Measurements from ENCODE around the gene DDOST. TPM values are rescaled to one million over a fixed set of nuclear protein-coding genes. Genes with fewer than 3 reads are reported as not detected.

DDOST gene
- 135 TPM for total RNA-seq
- long read RNA-seq, transcript DDOST-202 (11 exons, 2,126 nt) = major isoform, 446 of 497 reads
- long read RNA-seq, partial matches to known transcripts = 23 of 497 reads
- long read RNA-seq, other reads (novel, unspliced or antisense) = 27 of 497 reads

DNA sequence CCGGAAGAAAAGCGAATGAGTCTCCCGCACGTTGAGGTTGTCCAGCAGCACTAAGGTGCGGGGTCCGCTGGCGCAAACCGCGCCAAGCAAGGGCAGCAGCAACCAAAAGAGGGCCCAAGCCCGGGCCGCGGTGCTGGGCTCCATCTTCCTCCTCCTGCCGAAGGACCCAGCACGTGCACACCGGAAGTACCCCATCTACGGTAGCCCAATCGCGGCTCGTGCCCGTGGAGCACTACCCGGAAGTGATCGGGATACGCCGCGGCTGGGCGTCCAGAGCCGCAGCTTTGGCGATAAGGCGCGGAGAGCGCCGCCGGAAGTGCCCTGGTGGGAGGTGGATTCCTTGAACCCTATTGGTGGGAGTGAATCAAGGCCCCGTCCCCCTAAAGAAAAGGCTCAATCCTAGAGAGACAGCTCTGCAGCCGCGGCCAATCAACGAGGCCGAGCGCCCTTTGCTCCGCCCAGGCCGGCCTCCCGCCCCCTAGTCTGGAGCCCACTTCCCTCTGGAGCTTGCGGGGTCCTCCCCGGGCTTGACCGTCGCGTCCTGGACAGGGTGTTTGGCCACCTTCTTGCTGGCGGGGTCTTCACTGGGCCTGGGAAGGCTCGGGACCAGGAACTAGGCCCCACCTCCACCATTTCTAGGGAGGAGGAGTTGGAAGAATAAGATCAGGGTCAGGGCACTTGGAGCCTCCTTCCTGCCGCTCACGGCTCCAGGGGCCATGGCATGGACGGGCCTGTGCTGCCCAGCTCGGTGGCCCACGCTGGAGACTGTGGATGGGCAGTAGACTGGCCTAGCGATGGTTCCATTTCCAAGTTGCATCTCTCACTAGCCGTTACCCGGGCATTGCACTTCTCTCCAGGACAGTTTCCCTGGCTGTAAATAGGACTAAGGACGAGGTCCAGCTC, at the start of gene DDOST:
DDOST (minus strand) TSS at position 163 of the 903 bp plus-strand sequence; CDS start at position 144, 19 bp downstream.
- intact Hi-C loops (cut with micrococcal nuclease) = no loop called here
- ATAC-seq (peak; percentile 95), DNase-seq (peak; percentile 98)

DNA sequence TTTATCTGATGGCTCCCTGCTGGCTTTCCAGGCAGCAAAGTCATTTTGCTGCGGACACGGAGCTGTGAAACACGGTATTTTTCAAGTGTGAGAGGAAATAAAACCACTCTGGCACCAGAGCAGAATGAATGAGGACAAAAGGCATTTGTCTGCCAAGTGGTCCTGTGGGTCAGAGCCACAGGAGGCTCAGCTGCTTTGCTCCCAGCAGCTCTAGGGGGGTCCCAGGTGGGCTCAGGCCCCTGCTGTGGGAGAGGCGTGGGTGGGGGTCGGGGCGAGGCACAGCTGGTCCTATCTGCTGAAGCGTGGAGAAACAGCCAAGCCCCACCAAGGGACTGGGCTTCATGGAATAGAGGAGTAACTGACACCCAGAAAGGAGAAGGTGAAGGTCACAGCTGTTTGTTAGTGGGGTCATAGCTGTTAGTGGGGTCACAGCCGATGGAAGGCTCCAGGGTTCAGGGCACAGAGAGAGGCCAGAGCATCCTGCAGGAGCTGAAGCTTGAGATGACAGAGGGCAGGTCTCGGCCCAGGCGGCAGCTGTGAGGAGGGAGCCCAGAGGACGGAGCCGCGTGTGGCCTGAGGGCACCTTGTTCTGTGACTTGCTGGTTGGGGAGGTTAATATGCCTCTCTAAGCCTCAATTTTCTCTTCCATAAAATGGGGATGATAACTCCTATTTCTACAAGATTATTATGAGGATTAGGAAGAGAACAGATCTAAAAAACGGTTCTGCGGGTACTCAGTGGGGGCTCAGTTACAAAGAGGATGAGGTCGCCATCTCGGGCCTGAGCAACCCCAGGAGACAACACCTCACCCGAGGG, 49.5 kb upstream of the DDOST start:
- intact Hi-C loops (cut with micrococcal nuclease) = no loop called here
- DNase-seq (no peak), ATAC-seq (no peak)

DNA sequence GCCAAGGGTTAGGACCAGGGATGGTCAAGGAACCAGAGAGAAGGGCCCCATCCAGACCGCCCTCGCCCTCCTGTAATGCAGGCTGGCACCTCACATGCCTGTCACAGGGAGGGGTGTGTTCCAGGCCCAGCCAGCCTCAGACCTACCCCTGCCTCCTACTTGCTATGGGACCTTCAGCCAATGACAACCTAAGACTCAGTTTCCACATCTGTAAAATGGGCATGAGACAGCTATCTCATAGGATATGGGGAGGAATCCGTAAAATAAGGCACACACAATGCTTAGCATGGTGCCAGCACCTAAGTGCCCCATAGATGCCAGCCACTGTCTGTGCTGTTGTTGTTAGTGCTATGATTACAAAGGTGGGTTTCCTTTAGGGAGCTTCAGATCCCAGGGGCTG, 48.7 kb upstream of the DDOST start:
- ATAC-seq = no peak
- intact Hi-C loops (cut with micrococcal nuclease) = no loop called here
- DNase-seq = no peak

DNA sequence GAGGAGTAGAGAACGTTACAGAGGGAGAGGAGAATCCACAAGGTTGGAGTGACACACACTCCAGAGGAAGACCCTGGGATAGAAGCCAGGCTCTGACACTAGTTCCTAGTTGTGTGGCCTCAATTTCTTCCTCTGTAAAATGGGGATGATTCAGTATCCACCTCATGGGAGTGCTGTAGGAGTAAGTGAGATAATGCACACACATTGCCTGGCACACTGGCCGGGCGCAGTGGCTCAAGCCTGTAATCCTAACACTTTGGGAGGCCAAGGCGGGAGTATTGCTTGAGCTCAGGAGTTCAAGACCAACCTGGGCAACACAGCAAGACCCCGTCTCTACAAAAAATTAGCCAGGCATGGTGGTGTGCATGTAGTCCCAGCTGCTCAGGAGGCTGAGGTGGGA, 47.7 kb upstream of the DDOST start:
- no peak for ATAC-seq
- DNase-seq = no peak
- intact Hi-C loops (cut with micrococcal nuclease) = no loop called here

DNA sequence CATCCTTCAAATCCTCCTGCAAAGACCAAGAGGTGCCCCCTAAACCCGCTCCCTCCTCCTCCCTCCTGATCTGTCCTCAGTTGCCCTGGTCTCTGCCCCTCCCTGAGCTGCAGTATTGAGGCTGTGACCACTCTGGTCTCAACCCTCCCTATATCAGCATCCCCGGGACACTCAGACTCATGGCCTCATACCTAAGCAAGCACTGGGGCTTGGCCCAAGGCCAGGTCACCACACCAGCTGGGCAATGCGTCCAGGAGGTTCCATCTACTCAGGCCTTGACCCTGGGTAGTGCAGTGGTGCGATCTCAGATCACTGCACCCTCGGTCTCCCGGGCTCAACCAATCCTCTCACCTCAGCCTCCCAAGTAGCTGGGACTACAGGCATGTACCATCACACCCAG, 46.9 kb upstream of the DDOST start:
- ATAC-seq = no peak
- no peak for DNase-seq
- intact Hi-C loops (cut with micrococcal nuclease) = no loop called here

DNA sequence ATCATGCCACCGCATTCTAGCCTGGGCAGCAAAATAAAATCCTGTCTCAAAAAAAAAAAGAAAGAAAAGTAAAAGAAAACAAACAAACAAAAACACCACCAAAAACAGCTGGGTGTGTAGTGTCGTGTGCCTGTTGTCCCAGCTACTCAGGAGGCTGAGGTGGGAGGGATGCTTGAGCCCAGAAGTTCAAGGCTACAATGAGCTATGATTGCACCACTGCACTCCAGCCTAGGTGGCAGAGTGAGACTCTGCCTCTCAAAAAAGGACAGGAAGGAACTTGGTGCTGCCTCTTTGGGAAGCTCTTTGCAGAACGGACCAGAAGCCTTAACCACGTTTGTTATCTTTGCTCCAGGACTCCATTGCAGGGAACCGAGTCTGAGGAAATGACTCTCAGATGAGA, 45.7 kb upstream of the DDOST start:
- no peak for DNase-seq
- no peak for ATAC-seq
- intact Hi-C loops (cut with micrococcal nuclease) = no loop called here

DNA sequence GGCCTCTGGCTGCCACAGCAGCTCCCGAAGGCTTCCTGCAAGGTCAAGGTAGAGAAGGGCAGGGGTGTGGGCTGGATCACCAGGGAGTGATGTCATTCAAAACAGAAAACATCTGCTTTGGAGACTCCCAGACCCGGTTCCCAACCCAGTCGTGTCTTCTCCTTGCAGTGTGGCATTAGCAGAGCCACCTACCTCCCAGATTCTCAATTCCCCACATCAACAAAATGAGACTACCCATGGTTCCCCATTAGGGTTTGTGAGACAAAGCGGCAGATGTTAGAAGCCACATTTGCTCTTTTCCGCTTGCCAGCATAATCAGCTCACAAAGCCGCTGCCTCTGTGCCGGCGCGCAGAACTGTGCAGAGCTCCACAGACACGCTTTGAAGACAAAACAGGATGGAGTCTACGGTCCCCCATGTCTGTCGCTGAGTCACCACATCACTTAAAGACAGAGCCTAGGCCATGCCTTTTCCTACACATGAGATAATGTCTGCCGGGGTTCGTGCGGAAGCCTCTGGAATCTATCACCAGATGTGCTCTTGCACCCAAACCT, 44.1 kb upstream of the DDOST start:
- intact Hi-C loops (cut with micrococcal nuclease) = no loop called here
- ATAC-seq = no peak
- DNase-seq = no peak

DNA sequence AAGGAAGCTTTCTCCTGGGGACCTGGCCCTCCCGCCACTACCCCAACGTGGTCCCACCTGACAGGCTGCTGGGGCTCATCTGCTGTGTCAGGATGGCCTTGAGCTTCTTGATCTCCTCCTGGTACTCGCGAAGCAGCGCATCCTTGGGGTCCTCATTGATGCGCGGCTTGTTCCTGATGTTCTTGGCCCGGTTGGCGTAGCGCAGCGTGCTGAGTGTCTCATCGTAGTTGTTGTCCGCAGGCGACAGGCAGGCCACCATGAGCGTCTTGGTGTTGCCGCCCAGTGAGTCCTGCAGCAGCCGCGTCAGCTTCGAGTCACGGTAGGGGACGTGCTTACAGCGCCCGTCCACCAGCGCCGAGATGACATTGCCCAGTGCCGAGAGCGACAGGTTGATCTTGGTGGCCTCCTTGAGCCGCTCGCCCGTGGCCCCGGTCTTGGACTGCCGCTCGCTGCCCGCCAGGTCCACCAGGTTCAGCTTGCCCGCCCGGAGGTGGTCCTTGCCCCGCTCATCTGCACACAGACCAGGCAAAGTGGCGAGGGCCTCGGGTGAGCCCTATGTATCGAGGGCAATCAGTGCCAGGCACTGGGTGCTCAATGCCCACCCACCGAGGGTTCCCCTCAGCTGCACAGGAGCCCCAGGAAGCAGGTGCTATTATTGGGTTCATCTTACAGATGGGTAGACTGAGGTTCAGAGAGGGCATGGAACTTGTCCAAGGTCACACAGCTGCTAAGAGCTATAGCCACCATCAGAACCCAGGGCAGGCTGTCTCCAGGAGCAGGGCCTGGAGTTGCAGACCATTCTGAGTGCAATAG, 43.4 kb upstream of the DDOST start:
- ATAC-seq (no peak), DNase-seq (no peak)
- intact Hi-C loops (cut with micrococcal nuclease) = no loop called here

DNA sequence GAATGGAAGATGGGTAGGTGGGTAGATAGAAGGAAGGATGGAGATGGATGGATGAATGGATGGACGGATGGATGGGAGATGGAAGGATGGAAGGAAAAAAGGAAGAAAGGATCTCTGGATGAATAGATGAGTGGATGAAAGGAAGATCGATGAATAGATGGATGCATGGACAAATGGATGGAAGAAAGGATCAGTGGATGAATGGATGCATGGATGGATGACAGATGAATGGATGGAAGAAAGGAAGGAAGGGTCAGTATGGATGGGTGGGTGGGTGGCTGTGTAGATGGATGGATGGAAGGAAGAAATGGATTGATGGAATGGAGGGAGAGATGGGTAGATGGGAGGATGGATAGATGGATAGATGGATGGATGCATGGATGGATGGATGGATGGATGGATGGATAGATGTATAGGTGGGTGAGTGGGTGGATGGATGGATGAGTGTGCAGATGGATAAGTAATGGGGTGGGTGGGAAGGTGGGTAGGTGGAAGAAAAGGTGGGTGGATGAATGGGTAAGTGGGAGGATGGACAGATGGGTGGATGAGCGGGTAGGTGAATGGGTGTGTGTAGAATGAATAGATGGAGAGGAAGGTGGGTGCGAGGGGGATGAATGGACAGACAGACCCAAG, 42.1 kb upstream of the DDOST start:
- ATAC-seq (no peak), DNase-seq (no peak)
- intact Hi-C loops (cut with micrococcal nuclease) = no loop called here

DNA sequence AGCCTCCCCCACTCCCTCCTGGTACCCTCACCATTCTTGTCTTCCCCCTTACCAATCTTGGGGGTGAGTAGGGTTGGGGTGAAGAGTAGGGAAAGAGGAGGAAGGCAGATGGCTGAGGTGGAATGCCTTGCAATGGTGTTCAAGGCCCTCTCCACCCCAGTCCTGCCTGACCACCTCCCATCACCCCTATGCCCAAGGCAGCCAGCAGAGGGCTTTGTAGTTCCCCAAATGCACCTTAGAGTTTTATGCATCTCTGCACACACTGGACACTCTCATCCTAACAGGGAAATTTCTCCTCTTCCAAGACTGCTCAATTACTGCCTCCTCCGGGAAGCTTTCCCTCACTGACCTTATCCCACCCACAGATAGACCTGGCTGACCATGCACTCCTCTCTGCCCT, 41.2 kb upstream of the DDOST start:
- DNase-seq = no peak
- intact Hi-C loops (cut with micrococcal nuclease) = no loop called here
- ATAC-seq = no peak

DNA sequence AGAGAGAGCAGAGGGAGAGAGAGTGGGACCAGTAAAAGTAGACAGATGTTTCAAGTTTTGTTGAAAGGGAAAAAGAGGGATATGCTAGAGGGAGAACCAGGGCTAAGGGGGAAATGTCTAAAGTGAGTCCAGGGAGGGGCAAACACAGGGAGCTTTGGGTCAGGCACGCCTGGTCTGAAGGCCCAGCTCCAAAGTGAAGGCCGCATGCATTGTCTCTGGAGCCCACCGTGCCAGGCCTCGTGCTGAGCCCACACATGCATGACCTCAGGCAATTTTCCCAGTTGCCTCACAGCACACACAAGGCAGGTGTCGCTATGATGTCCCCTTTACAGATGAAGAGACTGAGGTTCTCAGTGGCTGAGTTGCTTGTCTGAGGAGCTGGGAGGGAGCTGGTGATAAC, 40.7 kb upstream of the DDOST start:
- DNase-seq (no peak), ATAC-seq (no peak)
- intact Hi-C loops (cut with micrococcal nuclease) = no loop called here

DNA sequence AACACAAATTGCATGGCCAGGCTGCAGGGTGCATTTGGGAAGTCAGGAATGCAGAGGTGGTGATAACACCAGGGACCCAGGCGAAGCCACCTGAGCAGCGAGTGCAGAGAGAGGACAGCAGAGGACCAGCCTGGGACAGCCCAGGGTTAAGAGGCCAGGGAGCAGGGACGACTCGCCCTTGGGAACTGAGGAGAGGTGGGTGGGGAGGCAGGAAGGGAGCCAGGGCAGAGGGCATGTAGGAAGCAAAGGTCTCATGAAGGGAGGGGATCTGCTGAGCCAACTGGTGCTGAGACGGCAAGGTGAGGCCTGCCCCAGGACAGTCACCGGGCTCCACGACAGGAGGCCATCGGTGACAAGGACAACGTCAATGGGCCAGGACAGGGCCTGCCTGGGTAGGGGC, 40.3 kb upstream of the DDOST start:
- ATAC-seq (no peak), DNase-seq (no peak)
- intact Hi-C loops (cut with micrococcal nuclease) = no loop called here

DNA sequence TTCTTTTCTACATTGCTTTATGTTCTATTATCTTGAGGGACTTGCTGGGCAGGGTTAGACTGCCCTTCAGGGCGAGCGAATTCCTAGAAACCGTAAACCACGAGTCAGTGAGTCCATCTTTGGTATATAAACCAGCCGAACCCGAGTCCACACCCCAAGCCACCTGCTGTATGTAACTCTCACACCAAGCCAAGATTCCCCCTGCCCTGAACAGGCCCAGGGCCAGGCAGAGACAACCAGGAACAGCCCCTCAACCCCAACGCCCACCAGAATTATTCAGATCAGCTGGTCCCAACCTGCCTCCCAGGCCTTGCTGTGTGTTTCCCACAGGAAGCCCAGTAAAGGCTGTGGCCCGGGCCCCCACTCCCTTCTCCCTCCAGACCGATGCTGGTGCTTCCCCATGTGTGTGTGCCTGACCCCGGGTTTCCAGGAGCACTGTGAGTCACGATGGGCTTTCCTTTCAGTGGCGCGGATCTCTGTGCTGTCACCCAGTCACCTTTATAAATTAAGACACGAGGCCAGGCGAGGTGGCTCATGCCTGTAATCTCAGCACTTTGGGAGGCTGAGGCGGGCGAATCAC, 39.6 kb upstream of the DDOST start:
- no peak for DNase-seq

DNA sequence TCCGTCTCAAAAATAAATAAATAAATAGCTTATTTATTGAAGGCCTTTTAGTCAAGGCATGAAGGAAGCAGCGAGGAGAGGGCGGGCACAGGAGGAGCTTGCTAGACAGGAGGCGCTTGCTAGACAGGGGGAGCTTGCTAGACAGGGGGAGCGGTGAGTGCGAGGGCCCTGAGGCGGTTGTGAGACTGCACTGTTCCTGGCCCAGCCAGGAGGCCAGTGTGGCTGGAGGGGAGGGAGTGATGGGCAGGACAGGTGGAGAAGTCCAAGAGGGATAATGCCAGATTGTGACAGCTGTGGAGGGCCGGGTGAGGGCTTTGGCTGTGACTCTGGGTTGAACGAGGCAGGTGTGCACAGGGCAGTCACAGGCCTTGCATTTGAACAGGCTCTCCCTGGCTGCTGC, 38.4 kb upstream of the DDOST start:
- no peak for ATAC-seq
- DNase-seq = peak; percentile 14
- intact Hi-C loops (cut with micrococcal nuclease) = loop anchor here (10.0 kb wide), 1 partner anchor 495 kb away; no protein-coding TSS in a partner anchor

More for the DNA sequence above, 39.6 kb upstream of the DDOST start:
- no peak for ATAC-seq
- intact Hi-C loops (cut with micrococcal nuclease) = no loop called here

DNA sequence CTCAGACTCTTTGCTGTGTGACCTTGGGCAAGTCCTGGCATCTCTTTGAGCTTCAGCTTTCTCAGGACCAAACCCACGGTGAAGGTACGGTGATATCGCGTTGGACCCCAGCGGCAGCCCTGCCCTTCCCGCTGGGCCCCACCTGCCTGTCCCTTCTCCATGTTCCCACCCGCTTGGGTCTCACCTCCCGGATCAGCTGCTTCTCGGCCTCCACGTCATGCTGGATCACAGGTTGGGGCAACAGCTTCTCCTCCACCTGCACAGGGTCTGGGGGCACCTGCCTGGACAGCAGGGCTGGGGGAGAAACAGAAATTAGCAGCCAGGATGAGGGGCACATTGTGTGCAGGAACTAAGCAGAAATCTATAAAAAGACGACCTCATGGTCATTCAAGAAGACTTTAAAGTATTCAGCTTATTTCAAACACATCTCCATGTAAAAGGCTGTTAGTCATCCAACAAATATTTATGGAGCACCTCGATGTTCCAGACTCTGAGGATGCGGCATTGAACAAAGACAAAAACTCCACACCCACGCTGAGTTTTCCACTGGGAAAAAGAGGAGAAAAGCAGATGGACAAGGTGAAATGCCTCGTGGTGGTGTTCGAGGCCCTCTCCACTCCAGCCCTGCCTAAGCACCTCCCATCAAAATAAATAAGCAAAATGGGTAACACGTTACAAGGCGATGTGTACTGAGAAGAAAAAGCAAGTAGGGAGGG, 37.2 kb upstream of the DDOST start:
- ATAC-seq (no peak), DNase-seq (peak; percentile 14)
- intact Hi-C loops (cut with micrococcal nuclease) = loop anchor here (10.0 kb wide), 1 partner anchor 496 kb away; no protein-coding TSS in a partner anchor

DNA sequence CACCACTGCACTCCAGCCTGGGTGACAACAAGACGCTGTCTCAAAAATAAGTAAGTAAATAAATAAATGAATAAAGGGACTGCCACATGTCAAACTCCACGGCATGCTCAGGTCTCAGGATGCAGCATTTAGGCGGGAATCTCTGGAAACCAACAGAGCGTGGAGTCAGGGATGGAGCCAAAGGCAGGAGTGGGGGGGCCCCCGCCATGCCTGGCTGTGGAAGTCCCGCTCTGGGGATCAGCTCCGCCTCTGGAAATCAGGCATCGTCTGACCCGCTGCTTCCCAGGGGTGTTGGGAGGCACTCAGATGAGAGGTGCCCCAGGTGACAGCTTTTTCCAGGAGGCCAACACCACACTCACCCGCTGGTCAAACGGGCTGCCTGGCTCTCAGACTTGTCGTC, 36.4 kb upstream of the DDOST start:
- no peak for ATAC-seq
- intact Hi-C loops (cut with micrococcal nuclease) = loop anchor here (10.0 kb wide), 1 partner anchor 497 kb away; no protein-coding TSS in a partner anchor
- no peak for DNase-seq

All from left ventricle myocardium superior (tissue), 1 donor.